HG03432 (cell line): ENCODE data around the gene HNF1B.
"Not testable (repeated sequence)": the region's sequence is repeated elsewhere in the genome, so short reads cannot be mapped to it uniquely, and the experiment has no call there.

Experiments
- ATAC-seq: cut with Tn5 transposase; IDR thresholded peaks from one replicate; pipeline ENCODE4 v1.9.1; 2021; ENCODE audit warnings: mild to moderate bottlenecking, moderate library complexity; ENCODE audit not compliant: unreplicated experiment

The HNF1B gene

GRCh38 chr17:37708008-37708615 lies 36.7 kb downstream of the HNF1B start:
- ATAC-seq = no peak

GRCh38 chr17:37706446-37706845 lies 38.4 kb downstream of the HNF1B start:
- no peak for ATAC-seq

- no peak for ATAC-seq
Observed at GRCh38 chr17:37702598-37702997, 42.3 kb downstream of the HNF1B start.

DNA sequence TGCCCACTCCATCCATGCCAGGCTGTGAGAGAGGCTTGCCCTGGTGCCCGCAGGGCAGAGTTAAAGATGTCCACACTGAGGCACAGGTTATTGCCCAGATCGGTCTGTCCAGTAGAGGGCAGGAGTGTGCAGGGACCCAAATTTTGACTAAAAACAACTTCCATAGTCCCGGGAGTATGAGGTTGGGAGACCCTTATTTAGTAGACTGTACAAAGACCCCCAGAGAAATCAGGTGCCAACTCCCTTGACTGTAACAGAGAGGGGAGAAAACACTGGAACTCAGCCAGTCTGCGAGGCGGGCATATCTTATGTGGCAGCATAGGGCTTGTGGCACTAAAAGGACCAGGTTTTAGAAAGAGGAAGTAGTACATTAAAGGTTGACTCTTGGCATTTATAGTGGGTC lies 43.4 kb downstream of the HNF1B start:
- ATAC-seq = no peak

DNA sequence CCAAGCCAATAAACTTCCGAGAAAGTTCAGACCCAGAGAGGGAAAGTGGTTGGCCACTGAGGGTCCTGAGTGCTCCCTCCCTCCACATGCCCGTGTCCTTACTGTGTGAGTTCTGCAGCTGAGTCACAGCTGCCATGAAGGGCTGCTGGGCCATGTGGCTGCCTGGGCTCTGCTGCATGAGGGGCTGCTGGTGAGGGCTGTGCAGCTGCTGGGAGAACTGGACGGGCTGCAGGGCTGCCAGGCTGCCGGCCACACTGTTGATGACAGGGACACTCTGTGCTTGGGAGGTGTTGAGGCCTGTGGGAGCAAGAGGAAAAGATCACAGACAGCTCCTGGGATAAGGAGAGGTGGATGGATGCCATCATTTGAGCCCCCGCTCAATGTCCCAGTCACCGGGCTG lies 44.0 kb downstream of the HNF1B start:
- ATAC-seq = no peak

DNA sequence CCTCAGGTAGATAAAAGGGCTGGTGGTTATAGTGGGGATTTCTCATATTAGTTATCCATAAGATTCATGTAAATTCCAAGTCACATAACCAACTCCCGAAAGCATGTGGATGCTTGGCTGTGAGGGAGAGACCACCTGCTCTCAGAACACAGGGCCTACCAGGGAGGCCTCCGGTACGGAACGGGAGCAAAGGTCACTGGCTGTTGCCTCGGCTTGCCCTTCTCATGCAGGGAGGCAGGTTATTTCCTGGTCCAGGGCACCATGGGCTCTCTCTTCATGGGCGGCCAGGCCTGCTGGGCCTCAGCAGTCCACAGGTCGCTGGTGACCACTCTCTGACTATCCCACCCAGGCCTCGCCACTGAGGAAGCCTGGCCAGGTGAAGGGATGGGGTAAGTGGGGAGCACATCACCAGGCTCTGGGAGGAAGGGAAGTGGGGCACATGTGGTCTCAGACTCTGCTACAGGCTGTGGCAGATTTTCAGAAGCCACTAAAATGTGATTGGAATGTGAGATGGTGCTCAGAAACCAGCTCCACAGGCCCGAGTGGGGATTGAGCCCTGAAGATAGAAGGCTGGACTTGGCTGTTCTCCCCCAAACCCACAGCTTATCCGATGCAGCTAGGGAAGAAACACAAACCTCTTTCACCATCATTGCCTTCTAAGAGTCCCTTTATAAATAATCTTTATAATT lies 45.4 kb downstream of the HNF1B start:
- ATAC-seq = no peak

DNA sequence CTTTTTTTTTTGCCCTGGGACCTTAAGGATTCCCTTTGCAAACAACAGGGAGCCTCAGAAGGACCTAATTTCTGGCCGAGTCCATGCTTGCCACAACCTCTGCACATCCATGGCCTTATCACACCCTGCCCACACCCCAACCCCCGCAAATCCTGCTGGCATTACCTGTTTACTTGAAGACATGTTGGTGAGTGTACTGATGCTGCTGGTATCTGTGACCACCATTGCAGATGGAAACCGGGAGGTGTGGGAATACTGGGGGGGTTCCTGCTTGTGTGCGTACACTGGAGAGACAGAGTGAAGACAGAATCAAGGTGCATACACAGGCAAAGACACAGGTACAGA lies 46.0 kb downstream of the HNF1B start:
- ATAC-seq = no peak

- no peak for ATAC-seq
Observed at GRCh38 chr17:37698132-37698910, 46.5 kb downstream of the HNF1B start.

DNA sequence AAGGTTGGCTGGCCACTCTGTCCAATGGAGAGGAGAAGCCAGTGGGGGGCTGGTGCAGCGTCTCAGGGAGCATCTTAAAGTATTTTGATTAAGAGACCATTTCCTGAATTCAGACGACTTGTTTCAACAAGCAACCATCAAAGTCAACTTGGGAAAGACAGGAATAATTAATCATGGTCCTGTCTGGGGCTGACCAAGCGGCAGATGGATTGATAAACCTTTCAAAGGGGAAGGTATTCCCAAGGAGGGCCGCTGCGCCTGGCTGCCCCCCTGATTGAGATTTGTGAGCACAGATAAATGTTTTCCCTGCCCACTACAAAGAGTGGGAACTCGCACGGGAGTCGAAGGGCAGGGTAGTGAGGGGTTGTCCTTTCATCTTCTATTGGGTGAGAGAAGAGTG lies 47.5 kb downstream of the HNF1B start:
- no peak for ATAC-seq

DNA sequence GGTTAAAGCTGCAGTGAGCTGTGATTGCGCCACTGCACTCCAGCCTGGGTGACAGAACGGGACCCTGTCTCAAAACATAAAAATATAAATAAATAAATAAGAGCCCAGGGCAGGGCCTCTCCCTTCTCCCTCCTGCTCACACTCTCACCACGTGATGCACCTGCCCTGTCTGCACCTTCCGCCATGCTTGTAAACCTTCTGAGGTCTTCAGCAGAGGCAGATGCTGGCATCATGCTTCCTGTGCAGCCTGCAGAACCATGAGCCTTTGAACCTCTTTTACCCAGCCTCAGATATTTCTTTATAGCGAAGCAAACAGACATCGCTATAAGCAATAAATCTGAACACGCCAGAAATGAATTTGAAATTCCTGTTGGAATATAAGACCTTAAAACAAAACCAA lies 48.5 kb downstream of the HNF1B start:
- no peak for ATAC-seq

DNA sequence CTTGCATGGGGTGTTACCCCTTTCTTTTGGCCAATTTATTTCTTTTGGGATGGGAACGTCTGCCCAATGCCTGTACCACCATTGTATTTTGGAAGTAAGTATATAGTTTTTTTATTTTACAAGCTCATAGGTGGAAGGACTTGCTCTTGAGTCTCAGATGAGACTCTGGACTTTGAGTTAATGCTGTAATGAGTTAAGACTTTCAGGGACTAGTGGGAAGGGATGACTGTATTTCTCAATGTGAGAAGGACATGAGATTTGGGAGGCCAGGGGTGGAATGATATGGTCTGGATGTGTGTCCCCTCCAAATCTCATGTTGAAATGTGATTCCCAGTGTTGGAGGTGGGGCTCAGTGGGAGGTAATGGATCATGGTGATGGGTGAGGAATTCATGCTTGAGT lies 49.1 kb downstream of the HNF1B start:
- ATAC-seq = no peak

DNA sequence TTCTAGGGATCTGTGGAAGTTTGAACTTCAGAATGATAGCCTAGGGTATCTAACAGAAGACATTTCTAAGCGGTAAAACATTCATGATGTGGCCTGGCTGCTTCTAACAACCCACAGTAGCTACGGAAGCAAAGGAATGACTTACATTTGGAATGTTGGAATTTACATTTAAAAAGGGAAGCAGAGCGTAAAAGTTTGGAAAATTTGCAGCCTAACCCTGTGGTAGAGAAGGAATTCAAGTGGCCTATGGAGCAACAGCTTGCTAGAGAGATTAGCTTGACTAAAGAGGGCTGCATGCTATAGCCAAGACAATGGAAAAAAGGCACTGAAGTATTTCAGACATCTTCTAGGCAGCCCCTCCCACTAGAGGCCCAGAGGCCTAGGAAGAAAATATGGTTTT lies 50.1 kb downstream of the HNF1B start:
- no peak for ATAC-seq

GRCh38 chr17:37693328-37693727 lies 51.5 kb downstream of the HNF1B start:
- ATAC-seq = no peak

DNA sequence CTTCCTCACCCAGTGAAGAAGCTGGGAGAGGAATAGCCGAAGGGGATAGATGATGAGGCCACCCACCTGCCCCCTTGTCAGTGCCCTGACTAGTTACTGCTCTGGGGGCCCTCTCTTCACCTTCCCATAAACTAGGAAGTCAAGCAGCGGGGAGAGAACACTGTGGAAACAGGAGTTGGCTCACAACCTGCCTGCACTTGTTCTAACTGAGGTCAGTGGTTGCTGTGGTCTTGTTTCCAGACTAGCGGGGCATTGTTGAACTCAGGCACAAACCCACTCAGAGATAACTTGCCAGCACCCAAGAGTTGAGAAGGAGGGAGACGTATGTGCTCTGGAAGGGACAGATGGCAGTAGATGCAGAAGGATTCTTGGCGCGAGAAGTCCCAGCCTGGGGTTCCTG lies 53.1 kb downstream of the HNF1B start:
- ATAC-seq = no peak

GRCh38 chr17:37689317-37689716 lies 55.5 kb downstream of the HNF1B start:
- no peak for ATAC-seq

GRCh38 chr17:37683454-37683984 lies 61.3 kb downstream of the HNF1B start:
- ATAC-seq = no peak

DNA sequence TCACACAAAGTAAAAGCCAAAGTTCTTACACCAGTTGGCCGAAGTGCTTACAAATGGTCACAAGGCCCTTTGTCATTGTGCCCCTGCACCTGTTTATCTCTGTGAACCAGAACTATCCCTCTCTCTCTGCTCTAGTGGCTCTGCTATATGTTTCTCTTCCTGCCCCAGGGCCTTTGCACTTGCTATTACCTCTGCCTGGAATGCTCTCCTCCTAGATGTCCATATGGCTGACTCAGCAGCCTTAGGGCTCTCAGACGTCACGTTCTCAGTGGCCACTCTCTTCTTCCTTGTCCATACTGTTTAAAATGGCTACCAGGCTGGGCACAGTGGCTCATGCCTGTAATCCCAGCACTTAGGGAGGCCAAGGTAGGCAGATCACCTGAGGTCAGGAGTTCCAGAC lies 62.9 kb downstream of the HNF1B start:
- ATAC-seq = no peak

DNA sequence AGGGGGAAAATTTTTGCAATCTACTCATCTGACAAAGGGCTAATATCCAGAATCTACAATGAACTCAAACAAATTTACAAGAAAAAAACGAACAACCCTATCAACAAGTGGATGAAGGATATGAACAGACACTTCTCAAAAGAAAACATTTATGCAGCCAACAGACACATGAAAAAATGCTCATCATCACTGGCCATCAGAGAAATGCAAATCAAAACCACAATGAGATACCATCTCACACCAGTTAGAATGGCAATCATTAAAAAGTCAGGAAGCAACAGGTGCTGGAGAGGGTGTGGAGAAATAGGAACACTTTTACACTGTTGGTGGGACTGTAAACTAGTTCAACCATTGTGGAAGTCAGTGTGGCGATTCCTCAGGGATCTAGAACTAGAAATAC lies 64.9 kb downstream of the HNF1B start:
- not testable (repeated sequence) for ATAC-seq

GRCh38 chr17:37678036-37678435 lies 66.8 kb downstream of the HNF1B start:
- ATAC-seq = no peak

- no peak for ATAC-seq
Observed at GRCh38 chr17:37677021-37677420, 67.8 kb downstream of the HNF1B start.

- ATAC-seq = no peak
Observed at GRCh38 chr17:37676115-37676925, 68.5 kb downstream of the HNF1B start.
